ENCODE measurements around the gene DNAH11.

The DNAH11 gene

DNA sequence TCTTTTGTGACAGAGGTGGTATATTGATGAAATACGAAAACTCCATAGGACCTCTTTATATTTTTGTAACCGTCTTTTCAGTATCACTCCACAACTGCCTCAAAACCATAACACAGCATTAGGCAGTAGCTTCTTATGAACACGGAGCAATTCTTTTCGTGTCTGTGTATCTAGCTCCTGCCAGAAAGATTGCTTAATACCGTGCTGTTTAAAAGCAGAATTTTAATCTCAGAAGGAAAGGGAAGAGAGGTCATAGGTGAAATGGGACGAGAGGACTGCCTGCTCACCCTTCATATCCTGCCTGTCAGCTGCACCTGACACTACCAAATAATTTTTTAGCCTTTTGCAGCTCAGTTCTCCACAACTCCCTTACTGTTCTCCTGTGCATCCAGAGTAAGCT is 200.7 kb downstream of the DNAH11 start:
- no peaks in the 10 kb centered on the region for H3K27me3 ChIP-seq (ENCODE audit: control insufficient read depth, insufficient read depth, low read length)
- no peaks in the 10 kb centered on the region for H3K9me3 ChIP-seq (ENCODE audit: control insufficient read depth, low read length)
- no peaks in the 10 kb centered on the region for H3K4me1 ChIP-seq (ENCODE audit: control insufficient read depth, insufficient read depth, low read length)
- H3K36me3 ChIP-seq (ENCODE audit: control insufficient read depth, insufficient read depth, low read length), result no peaks in the 10 kb centered on the region
- H3K4me3 ChIP-seq (ENCODE audit: low read length), result no peak overlapping the region
- no peak overlapping the region for H3K9ac ChIP-seq (ENCODE audit: low read length)

DNA sequence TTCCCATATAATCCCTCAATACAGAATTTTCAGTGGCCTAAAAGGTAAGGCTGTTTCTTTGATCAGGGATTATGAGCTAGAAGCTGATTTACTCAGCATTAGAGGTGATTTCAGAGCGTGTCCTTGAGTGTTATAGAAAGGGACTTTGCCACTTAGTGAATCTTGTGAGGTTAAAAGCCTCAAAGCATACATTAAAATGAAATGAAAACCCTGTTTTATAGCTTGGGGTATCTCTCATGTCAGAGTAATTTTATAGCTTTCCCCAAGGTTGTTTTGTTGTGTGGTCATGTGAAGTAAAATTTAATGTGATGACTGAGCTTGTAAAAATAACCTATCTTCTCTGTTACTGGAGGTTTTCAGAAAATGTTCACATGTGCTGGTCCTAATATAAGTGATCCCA is 204.1 kb downstream of the DNAH11 start:
- Histone ChIP-seq H3K4me3 (ENCODE audit: low read length) (no peak overlapping the region), H3K9ac (ENCODE audit: low read length) (no peak overlapping the region), H3K9me3 (ENCODE audit: control insufficient read depth, low read length) (no peaks in the 10 kb centered on the region), H3K4me1 (ENCODE audit: control insufficient read depth, insufficient read depth, low read length) (no peaks in the 10 kb centered on the region), H3K27me3 (ENCODE audit: control insufficient read depth, insufficient read depth, low read length) (no peaks in the 10 kb centered on the region), H3K36me3 (ENCODE audit: control insufficient read depth, insufficient read depth, low read length) (no peaks in the 10 kb centered on the region)

DNA sequence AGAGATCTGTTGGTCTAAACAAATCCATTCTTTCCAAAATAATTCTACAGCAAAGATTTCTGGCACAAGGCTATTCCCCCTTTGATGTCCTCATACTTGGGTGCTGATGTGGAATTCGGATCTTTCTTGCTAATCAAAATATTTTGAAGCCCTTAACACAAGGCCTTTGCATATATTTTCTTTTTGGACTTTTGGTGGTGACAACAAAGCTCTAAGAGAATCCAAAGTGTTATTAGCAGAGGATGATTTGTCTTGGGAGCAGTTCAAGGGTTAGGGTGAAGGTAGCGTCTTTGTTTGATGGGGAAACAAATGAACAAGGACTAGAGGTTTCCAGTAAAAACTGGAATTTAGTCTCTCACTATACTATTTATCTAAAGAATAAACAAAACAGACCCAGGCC is 205.0 kb downstream of the DNAH11 start:
- Histone ChIP-seq H3K9ac (ENCODE audit: low read length) (no peak overlapping the region), H3K4me1 (ENCODE audit: control insufficient read depth, insufficient read depth, low read length) (no peaks in the 10 kb centered on the region), H3K27me3 (ENCODE audit: control insufficient read depth, insufficient read depth, low read length) (no peaks in the 10 kb centered on the region), H3K36me3 (ENCODE audit: control insufficient read depth, insufficient read depth, low read length) (no peaks in the 10 kb centered on the region), H3K9me3 (ENCODE audit: control insufficient read depth, low read length) (no peaks in the 10 kb centered on the region), H3K4me3 (ENCODE audit: low read length) (no peak overlapping the region)

DNA sequence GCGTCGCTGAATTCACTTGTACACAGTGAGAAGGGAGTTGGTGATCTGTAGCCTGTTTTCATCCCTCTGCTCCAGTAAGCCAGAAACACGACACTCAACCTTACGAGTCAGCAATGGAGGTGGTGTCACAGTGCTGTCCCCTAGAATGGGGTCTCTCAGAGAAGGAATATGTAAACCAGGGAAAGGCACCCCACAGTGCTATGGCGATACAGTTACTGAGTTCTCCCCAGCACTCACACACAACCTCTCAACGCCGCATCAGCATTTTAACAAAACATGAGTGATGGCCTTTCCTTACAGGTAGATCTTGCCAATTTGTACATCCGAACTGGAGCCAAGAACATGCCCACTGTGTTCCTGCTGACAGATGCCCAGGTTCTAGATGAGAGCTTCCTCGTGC is 206.5 kb downstream of the DNAH11 start:
- Histone ChIP-seq H3K9me3 (ENCODE audit: control insufficient read depth, low read length) (no peaks in the 10 kb centered on the region), H3K36me3 (ENCODE audit: control insufficient read depth, insufficient read depth, low read length) (no peaks in the 10 kb centered on the region), H3K4me1 (ENCODE audit: control insufficient read depth, insufficient read depth, low read length) (no peaks in the 10 kb centered on the region), H3K9ac (ENCODE audit: low read length) (no peak overlapping the region), H3K27me3 (ENCODE audit: control insufficient read depth, insufficient read depth, low read length) (no peaks in the 10 kb centered on the region), H3K4me3 (ENCODE audit: low read length) (no peak overlapping the region)

DNA sequence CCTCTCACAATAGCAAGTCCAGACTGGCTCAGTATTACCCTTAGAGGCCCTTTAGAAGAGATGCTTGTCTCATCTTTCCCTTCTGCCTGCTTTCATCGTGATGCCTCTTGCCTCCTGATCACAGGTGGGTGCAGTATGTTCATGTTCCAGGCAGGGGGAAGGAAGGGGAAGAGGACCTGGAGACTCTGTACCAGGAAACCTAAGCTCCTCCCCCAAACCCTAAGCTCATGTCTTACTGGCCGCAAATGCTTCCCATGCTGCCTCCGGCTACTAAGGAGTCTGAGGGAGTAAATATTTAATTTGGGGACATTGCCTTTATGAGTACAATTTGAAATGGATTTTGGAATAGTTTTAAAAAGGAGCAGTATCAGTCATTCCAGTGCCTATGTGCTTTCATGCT is 210.2 kb downstream of the DNAH11 start:
- Histone ChIP-seq H3K4me3 (ENCODE audit: low read length) (no peak overlapping the region), H3K4me1 (ENCODE audit: control insufficient read depth, insufficient read depth, low read length) (peaks cover 4% of the 10 kb centered on the region), H3K27me3 (ENCODE audit: control insufficient read depth, insufficient read depth, low read length) (no peaks in the 10 kb centered on the region), H3K9ac (ENCODE audit: low read length) (no peak overlapping the region), H3K9me3 (ENCODE audit: control insufficient read depth, low read length) (no peaks in the 10 kb centered on the region), H3K36me3 (ENCODE audit: control insufficient read depth, insufficient read depth, low read length) (no peaks in the 10 kb centered on the region)

DNA sequence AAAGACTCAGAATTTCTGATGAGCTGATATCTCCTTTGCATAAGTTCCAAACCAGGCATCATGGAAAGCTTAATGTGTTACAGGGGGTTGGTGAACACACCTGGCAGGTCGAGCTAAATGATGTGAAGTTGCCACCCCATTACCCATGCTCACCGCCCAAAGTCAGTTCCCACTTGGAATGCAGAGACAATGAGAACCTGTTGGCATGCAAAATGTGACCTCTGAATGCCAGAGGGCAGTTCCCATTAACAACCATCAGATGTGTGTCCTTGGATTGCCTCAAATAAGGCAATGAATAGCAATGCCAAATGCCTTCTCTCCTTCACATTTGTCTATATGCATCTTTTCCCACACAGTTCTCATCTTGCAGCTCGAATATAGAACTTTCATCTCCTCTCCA is 212.1 kb downstream of the DNAH11 start:
- no peaks in the 10 kb centered on the region for H3K36me3 ChIP-seq (ENCODE audit: control insufficient read depth, insufficient read depth, low read length)
- peaks cover 11% of the 10 kb centered on the region for H3K4me1 ChIP-seq (ENCODE audit: control insufficient read depth, insufficient read depth, low read length)
- no peaks in the 10 kb centered on the region for H3K27me3 ChIP-seq (ENCODE audit: control insufficient read depth, insufficient read depth, low read length)
- H3K9me3 ChIP-seq (ENCODE audit: control insufficient read depth, low read length), result no peaks in the 10 kb centered on the region
- H3K4me3 ChIP-seq (ENCODE audit: low read length), result no peak overlapping the region
- H3K9ac ChIP-seq (ENCODE audit: low read length), result no peak overlapping the region

DNA sequence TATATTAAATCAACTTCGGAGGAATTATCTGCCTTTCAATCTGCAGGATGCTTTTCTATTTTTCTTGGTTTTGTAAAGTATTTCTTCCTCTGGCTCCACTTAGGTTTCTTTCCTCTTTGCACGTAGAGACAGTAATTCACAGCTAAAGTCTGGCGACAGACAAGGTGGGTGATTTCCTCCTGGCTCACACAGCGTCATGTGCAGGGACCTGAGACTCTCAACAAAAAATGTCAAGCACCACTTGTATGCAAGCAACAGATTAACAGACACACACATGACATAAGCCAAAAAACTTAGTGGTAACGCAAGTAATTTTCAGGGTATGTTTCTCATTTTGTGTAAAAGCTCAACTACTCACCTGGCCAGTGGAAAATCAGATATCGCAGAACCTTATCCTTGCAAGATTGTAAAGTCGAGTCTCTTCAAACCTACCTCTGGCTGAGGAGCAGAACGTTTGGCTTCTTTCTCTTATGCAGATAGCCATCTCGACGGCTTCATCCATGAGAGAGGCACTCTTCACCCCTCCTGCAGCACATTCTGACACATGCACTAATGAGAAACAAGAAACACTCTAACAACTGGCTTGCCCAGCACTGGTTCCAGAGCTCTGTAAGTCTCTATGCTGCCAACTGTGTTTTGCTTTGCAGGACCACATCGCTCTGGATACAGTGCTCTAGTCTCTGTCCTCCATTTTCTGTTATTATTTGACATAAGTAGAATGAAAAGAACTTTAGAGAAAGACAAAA is 214.9 kb downstream of the DNAH11 start:
- H3K4me1 ChIP-seq (ENCODE audit: control insufficient read depth, insufficient read depth, low read length), result peaks cover 11% of the 10 kb centered on the region
- H3K9ac ChIP-seq (ENCODE audit: low read length), result no peak overlapping the region
- H3K4me3 ChIP-seq (ENCODE audit: low read length), result no peak overlapping the region
- no peaks in the 10 kb centered on the region for H3K9me3 ChIP-seq (ENCODE audit: control insufficient read depth, low read length)
- no peaks in the 10 kb centered on the region for H3K36me3 ChIP-seq (ENCODE audit: control insufficient read depth, insufficient read depth, low read length)
- no peaks in the 10 kb centered on the region for H3K27me3 ChIP-seq (ENCODE audit: control insufficient read depth, insufficient read depth, low read length)

DNA sequence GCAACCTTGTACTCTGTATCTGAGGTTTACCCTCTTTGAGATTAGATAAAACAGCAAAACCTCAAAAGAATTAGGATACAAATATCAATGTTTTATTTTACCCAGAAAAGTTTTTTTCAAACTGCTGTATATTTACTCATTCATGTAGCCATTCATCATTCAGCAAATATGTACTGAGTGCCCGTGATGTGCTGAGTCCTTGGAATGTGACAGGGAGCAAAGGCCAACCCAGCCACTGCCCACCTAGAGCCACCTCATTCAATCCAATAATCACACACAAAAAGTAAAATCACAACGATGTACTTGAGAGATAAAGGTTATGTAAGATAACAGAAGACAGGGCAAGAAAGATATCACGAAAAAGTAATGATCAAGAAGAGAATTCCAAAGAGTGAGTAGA is 215.4 kb downstream of the DNAH11 start:
- Histone ChIP-seq H3K9me3 (ENCODE audit: control insufficient read depth, low read length) (no peaks in the 10 kb centered on the region), H3K36me3 (ENCODE audit: control insufficient read depth, insufficient read depth, low read length) (no peaks in the 10 kb centered on the region), H3K9ac (ENCODE audit: low read length) (no peak overlapping the region), H3K4me1 (ENCODE audit: control insufficient read depth, insufficient read depth, low read length) (peaks cover 11% of the 10 kb centered on the region), H3K27me3 (ENCODE audit: control insufficient read depth, insufficient read depth, low read length) (no peaks in the 10 kb centered on the region), H3K4me3 (ENCODE audit: low read length) (no peak overlapping the region)

DNA sequence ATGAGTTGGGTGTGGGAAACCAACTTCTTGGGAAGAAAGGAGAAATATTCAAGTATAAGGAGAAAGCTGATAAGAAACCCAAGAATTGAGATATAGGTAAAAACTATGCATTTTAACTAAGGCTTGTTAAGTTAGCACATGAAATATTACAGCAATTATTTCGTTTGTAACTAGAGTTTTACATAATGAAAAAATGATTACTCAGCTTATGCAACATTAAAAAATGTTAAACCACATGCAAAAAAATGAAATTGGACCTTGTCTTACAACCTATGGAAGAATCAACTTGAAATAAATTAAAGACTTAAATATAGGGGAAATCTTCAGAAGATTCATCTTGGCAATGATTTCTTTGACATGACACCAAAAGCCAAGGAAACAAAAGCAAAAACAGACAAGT is 219.6 kb downstream of the DNAH11 start:
- no peaks in the 10 kb centered on the region for H3K27me3 ChIP-seq (ENCODE audit: control insufficient read depth, insufficient read depth, low read length)
- no peak overlapping the region for H3K4me3 ChIP-seq (ENCODE audit: low read length)
- no peak overlapping the region for H3K9ac ChIP-seq (ENCODE audit: low read length)
- H3K4me1 ChIP-seq (ENCODE audit: control insufficient read depth, insufficient read depth, low read length), result peaks cover 11% of the 10 kb centered on the region
- H3K36me3 ChIP-seq (ENCODE audit: control insufficient read depth, insufficient read depth, low read length), result no peaks in the 10 kb centered on the region
- H3K9me3 ChIP-seq (ENCODE audit: control insufficient read depth, low read length), result no peaks in the 10 kb centered on the region

DNA sequence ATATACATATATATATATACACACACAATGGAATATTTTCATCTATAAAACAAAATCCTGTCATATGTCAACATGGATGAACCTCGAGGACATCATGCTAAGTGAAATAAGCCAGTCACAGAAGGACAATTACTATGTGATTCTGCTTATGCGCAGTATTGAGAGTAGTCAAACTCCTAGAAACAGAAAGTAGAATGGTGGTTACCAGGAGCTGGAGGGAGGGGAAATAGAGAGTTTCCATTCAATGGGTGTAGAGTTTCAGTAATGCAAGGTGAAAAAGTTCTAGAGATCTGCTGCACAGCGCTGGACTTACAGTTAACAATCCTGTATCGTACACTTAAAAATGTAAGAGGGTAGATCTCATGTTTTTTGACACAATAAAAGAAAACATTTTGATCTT is 221.0 kb downstream of the DNAH11 start:
- H3K27me3 ChIP-seq (ENCODE audit: control insufficient read depth, insufficient read depth, low read length), result no peaks in the 10 kb centered on the region
- H3K4me1 ChIP-seq (ENCODE audit: control insufficient read depth, insufficient read depth, low read length), result peaks cover 3% of the 10 kb centered on the region
- H3K9ac ChIP-seq (ENCODE audit: low read length), result no peak overlapping the region
- H3K36me3 ChIP-seq (ENCODE audit: control insufficient read depth, insufficient read depth, low read length), result no peaks in the 10 kb centered on the region
- no peaks in the 10 kb centered on the region for H3K9me3 ChIP-seq (ENCODE audit: control insufficient read depth, low read length)
- H3K4me3 ChIP-seq (ENCODE audit: low read length), result no peak overlapping the region

DNA sequence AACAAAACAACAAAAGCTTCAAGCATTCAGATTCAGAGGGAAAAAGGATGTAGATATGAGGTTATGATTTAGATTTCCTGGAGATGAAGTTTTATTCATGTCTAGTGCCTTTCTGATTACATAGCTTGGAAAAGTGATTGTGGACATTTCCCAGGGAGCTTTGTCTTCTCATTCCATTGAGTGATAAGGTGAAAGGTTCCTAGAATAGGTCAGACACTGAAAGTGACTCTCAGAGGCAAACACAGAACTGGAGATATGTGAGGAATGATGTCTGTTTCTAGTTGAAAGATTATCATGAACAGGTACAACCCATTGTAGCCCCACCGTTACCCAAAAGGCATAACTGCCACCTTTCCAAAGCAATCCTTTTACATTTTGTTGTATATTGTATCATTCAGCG is 223.4 kb downstream of the DNAH11 start:
- Histone ChIP-seq H3K9ac (ENCODE audit: low read length) (no peak overlapping the region), H3K36me3 (ENCODE audit: control insufficient read depth, insufficient read depth, low read length) (no peaks in the 10 kb centered on the region), H3K9me3 (ENCODE audit: control insufficient read depth, low read length) (no peaks in the 10 kb centered on the region), H3K4me3 (ENCODE audit: low read length) (no peak overlapping the region), H3K4me1 (ENCODE audit: control insufficient read depth, insufficient read depth, low read length) (no peaks in the 10 kb centered on the region), H3K27me3 (ENCODE audit: control insufficient read depth, insufficient read depth, low read length) (no peaks in the 10 kb centered on the region)

DNA sequence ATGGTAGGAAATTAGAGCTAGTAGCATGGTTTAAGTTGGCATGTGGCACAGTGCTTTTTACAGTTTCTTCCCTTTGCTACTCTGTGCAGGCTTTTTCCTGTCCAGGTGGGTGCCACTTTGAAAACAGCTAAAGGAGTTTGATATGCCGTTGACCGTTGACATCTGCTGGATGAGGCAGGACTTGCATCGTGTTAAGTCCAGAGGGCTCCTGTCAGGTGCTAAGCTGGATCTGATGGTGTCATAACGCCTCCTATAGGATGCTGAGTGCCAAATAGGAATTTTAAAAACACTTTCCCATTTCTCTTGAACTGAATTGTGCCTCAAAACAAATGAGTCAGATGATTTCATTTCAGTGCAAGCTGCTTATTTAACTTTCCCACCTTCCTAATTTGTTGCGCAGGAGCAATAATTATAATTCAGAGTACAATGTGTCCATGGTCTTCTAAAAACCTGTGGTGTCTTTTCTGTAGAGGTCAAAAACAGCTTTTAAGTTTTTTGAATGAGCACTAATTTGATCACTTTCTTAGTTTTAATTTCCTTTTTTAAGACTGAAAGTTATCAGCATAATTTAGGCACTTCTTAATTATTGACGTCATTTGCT is 224.6 kb downstream of the DNAH11 start:
- H3K27me3 ChIP-seq (ENCODE audit: control insufficient read depth, insufficient read depth, low read length), result no peaks in the 10 kb centered on the region
- H3K9ac ChIP-seq (ENCODE audit: low read length), result no peak overlapping the region
- no peaks in the 10 kb centered on the region for H3K4me1 ChIP-seq (ENCODE audit: control insufficient read depth, insufficient read depth, low read length)
- H3K9me3 ChIP-seq (ENCODE audit: control insufficient read depth, low read length), result no peaks in the 10 kb centered on the region
- no peaks in the 10 kb centered on the region for H3K36me3 ChIP-seq (ENCODE audit: control insufficient read depth, insufficient read depth, low read length)
- no peak overlapping the region for H3K4me3 ChIP-seq (ENCODE audit: low read length)
